Germinal center (tissue), 1 donor: ENCODE results near the gene CLMP.
"Not testable (repeated sequence)": the region's sequence is repeated elsewhere in the genome, so short reads cannot be mapped to it uniquely, and the experiment has no call there.

Experiments used
- DNase-seq: peaks from one replicate; pipeline ENCODE4 v3.0.0; 2012; ENCODE audit warnings: mixed read lengths, low spot score

CLMP gene

DNA sequence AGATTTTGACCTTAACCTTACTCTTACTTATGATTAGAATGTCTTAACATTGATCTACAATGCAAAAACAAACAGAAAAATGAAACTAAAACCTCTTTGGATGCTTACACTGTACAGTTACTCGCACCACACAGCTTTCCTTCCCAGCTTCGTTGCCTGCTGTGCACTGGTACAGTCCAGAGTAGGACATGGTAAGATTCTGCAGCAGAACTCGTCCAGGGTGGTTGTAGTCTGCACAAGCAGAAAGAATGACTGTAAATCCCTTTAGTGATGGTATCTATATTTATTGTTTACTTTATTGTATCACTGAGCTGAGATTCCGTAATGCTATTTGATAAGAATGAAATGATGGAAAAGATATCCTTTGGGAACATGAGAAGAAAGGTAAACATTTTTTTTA is 112.1 kb downstream of the CLMP start:
- no peak for DNase-seq

DNA sequence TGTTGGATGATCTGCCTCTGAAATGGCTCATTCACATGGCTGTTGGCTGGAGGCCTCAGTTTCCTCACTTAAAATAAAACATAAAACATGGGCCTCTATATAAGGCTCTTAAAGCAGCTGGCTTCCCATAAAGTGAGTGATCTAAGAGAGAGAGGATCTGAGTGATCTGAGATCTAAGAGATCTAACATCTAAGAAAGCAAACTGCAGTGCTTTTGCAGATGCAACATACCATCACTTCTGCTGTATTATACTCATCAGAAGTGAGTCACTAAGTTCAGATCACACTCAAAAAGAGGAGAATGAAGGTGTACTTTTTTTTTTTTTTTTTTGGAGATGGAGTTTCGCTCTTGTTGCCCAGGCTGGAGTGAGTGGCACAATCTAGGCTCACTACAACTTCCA is 115.0 kb downstream of the CLMP start:
- no peak for DNase-seq

DNA sequence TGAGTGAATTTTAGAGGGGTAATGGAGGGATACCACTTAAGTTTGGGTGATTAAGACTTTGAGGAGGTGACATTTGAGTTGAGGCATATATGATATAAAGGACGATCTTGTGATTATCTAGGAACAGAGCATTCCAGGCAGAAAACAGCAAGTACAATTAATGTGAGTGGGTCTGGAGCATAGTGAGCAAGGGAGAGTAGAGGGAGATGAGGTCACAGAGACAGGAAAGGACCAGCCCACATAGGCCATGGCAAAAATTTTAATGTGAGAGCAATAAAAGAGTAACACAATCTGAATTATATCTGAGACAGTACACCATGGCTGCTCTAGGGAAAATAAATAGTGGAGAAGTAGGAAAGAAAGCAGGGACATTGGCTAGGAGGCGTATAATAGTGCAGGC is 118.6 kb downstream of the CLMP start:
- no peak for DNase-seq

DNA sequence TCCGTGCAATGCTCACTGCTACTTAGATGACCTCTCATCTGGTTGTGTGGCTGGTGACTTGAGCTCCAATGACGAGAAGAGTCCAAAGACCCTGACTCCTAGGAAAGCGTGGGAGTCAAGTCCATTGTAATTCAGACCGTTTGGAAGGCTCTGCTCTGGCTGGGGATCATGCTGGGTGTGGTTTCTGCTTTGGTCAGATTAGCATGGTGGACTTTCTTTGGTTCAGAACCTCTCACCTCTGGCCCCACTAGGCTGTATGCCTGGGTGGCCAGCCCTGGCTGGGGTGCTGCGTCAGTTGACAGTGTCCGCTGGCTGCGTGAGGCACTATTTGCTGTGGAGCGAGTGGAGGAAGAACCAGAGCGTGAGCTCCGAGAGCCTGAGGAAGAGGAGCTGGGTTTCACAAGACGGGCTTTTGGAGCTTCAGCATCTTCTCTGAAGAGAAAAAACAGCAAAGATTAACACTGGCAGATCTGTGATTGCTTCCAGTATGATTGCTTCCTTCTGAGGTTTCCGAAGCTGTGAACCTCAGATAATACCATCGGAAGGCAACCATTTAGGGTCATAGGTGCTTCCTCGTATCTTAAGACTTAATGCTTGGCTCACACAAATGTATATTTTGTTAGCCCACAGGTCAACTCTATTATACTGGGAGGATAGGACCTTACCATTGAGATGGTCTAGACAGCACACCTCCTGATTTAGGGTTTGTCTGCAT is 121.5 kb downstream of the CLMP start:
- DNase-seq, result no peak

DNA sequence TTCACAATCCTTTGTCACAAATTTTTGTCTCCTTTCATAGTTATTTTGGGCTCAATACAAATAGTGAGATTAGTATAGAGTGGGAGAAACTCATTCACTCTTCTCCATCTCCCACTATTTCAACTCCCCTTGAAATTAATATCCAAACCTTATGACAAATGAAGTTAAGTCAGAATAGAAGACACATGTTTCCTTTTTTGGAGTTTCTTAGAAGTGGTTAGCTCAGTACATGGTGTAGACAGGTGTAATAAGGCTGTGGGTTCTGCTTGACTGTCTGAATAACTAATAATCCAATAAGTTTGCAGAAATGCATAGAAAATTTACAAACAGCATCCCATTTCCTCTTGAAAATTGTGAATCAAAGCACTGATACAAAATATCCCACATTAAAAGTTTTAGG is 122.3 kb downstream of the CLMP start:
- no peak for DNase-seq

DNA sequence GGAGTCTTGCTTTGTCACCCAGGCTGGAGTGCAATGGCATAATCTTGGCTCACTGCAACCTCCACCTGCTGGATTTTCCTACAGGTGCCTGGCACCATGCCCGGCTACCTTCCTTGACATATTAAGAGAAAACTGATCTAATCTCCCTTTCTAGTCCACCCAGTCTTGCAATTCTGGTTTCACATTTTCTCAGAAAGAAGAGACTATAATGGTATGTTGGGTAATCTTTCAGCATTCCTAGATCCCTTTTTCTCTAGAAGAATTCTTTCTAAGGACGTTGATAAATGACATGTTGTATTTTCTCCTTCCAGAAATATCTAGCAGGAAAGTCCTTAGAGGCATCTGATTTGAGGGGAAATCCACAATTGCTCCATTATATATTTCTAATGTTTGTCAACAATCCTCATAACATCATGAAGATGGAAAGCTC is 122.7 kb downstream of the CLMP start:
- no peak for DNase-seq

DNA sequence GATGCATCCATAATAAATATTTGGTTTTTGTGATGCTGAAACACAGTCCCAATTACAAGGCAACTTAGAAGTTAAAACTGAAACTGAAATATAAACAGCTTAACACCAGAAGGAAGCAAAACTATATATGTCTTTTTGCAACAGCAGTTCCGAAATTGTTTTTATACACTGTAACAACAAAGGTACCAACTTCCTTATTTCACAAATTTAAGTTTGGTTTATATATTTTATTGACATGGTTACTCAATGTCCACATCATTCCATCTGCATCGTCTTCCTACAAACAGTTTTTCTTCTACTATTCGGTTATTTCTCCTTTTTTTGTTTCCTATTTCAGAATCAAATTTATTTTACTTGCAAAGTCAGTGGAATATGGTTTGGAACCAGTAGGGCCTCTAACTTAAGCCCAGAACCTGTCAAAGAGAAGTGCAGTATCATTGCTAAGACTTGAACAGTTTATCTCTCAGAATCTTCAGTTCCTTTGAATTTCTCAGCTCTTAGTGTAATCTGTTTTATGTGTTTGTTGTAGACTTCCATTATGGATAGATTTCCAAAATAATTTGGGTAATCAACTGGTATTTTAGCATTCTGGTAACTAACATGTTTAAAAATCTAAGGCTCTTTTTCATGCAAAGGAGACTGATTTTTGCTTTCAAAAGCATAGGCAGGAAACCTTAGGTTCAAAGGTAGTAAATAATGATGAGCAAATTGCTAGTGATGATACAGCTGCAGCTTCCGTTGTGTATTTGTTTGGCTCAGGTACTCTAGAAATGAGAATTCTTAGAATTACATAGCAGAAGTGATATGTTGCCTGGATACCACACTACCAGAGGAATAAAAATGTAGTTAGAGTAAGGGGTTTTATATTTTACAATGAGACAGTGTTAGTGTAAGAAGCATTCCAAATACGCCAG is 124.9 kb downstream of the CLMP start:
- DNase-seq, result peak; percentile 36

DNA sequence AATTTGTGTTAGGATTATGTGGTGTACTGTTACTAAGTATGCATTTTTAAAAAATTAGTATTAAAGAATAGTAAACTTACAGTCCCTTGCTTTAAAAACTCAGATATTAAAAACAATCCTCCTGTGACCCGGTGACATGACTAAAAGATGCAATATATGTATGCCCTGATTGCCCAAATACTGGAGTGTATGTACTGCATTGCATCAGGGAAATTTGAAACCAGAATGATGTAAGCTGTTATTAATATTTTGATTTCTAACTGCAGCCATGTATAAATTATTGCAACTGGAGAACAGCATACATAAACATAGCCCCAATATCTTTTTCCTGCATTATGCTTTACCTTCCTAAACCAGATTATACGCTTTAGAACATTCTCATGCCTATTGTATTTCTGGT is 129.4 kb downstream of the CLMP start:
- no peak for DNase-seq

DNA sequence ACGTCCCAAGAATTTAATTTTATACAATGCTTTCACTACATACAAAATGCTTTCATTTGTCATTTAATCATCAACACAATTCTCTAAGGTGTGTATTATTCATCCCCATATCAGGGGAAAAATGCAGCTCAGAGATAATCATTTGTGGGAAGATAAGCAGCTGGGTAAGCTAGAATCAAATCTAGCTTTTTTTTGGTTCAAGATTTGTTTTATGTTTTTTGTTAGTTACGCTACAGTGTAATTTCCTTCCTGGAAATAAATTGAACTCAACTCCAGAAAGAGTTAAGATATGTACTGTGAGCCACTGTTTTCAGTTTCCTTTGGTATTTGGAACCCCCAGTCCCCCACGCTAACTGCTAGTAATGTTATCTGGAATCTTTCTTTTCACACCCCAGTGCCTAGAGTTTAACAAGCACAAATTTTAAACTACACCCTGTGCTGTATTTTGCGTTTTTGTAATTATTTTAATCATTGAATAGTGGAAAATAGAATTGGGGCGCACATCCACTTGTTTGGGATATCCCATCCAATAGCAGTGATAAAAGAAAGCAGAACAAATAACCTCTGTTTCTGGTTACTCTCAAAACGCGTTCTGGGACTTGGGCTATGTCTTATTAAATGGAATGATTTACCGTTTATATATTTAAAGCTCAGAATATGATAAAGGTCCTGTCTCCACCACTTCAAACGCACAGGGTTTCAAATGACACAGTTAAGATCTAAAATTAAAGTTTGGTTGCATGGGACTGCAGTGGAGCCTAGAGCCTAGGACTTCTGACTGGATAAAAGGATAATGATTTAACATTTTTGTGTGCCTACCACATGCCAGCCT is 131.0 kb downstream of the CLMP start:
- DNase-seq, result no peak

DNA sequence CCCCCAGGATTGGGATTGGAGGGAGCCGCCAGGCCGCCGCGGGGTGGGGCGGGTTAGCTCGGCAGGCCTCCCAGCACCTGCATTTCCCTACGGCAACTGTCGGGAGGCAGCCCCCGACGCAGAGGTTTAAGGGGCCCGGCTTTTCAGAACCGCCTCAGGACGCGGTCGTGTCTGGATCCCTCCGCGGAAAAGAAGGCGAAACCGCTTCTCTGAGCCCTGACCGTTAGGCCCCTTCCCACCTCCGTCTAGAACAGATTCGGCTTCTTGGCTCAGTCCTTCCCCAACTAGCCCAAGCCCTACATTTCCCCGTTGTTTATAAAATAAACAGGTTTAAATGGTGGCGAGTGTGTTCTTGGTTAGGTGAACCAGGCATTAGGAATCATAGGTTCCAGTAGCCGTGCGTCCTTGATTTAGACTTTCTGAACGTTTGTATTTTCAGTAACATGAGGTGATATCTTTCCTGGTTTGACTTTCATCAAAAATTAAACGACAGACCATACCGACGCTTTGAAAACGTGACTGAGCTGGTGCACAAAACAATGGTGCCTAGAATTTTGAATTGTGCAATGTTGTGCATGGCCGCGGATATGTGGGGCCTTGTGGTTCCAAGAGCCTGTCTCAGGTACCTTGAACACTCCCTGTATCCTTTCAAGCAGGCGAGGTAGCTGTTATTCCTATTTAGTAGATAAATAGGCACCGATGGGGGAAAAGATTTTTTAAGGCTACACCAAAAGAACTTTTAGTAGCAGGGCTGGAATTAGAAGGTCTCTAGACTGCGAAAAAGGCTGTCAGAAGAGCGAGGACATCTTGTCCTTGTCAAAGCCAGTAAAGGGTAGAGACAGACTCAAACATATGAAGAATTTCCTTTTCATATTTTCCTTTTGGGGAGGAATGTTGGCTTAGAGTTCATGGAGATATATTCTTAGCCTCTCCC is 131.9 kb downstream of the CLMP start:
- no peak for DNase-seq

DNA sequence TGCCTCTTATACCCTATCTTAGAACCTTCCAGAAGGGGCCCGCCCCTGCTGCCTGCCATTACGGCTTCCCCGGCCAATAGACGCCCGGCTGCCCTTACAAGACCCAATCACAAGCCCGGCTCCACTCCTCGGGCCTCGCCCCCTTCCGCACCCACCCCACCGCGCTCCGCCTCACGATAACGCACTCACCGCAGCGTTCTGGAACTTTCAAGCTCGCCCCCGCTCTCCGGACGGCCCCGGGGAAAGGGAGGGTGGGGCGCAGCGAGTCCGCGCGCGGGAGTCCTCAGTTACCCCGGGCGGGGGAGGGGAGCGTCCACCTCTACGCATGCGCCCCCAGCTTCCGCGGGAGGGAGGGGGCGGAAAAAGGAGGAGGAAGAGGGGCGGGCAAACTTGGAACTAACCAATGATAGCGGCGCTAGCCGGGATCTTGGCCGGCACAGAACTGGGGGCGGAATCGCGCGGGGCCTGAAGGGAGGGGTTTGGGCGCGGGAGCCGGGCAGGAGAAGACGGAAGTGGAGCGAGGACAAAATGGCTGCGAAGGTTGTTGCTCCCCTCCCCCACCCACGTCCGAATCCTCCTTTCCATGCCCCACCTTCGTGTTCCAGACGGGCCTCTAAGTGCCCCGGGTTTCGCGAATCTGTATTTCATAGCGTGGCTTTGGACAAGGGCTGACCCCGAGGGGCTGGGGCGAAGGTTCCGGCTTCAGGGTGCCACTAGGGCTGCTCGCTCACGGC is 132.7 kb downstream of the CLMP start:
- DNase-seq, result peak; percentile 94

DNA sequence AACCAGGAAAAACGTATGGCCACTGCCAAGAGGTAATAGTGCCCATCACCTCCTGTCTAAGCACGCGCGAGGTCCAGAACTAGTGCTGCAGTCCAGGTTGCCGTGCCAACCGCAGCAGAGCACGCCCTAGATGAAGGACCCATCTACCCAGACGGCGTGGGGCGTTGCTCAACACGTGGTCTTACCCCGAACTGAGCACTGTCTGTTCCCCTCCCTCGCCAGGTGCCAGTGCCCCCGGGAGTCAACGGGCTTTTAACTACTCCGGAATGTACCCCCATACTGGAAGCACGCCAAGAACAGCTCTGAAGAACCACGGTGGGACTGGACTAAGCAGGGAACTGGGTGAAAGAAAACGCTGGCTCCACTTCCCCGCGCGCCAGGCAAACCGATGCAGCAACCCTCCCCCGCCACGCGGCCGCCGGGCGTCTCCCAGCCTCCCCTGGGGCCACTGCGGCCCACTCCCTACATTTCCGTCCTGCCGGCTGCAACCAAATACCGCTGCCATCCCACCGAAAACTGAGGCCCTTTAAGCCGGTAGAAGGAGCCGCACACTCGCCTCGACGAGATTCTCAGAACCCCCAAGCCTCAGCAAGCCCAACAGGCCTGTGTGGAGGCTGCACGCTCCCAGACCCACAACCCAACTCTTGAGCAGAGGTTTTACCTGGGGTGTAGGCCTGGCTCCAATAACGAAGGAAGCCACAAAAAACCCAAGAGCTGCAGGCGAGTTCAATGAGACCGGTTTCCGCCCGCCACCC is 133.5 kb downstream of the CLMP start, which contains the start of gene HSPA8:
Gene HSPA8 (minus strand): TSS at position 734 of the 755 bp plus-strand sequence. CDS start 812 bp downstream, outside the sequence.
- peak; percentile 20 for DNase-seq

DNA sequence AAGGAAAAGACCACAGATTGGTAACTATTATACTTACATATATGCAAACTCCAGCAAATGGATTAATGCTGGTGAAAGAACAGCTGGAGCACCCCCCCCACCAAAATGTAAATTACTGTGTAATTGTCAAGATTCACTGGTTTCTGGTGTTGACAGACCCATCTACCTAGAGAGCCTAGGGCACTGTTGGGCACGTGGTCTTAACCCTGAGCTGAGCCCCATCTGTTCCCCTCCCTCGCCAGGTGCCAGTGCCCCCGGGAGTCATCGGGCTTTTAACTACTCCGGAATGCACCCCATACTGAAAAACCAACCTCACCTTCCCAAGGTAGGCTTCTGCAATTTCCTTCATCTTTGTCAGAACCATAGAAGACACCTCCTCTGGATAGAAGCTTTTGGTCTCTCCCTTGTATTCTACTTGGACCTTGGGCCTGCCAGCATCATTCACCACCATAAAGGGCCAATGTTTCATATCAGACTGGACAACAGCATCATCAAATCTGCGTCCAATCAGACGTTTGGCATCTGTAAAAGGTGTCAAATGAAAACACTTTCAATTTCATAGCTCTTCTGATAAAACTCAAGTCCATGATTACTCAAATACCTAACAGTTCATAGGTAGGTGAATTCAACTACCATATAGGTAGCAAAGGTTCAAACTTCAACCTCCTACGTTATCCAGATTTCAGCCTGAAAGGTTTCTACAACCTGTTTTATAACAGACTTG is 134.6 kb downstream of the CLMP start:
- no peak for DNase-seq

DNA sequence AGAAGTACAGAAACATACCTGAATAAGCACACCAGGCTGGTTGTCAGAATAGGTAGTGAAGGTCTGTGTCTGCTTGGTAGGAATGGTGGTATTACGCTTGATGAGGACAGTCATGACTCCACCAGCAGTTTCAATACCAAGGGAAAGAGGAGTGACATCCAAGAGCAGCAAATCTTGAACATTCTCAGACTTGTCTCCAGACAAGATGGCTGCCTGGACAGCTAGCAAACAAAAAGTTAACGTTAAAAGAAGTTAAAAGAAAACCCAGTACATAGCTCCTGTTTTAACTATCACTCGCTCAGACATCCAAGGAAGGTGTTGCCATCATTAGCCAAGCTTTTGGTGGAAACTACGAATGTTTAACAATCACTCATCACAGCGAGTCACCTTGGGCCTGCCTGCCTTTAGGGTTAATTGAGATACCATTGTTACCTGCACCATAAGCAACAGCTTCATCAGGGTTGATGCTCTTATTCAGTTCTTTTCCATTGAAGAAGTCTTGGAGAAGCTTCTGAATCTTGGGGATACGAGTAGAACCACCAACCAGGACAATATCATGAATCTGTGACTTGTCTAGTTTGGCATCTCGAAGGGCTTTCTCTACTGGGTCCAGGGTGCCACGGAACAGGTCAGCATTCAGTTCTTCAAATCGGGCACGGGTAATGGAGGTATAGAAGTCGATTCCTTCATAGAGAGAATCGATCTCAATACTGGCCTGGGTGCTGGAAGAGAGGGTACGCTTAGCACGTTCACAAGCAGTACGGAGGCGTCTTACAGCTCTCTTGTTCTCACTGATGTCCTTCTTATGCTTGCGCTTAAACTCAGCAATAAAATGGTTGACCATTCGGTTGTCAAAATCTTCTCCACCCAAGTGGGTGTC is 135.8 kb downstream of the CLMP start:
- DNase-seq, result not testable (repeated sequence)

DNA sequence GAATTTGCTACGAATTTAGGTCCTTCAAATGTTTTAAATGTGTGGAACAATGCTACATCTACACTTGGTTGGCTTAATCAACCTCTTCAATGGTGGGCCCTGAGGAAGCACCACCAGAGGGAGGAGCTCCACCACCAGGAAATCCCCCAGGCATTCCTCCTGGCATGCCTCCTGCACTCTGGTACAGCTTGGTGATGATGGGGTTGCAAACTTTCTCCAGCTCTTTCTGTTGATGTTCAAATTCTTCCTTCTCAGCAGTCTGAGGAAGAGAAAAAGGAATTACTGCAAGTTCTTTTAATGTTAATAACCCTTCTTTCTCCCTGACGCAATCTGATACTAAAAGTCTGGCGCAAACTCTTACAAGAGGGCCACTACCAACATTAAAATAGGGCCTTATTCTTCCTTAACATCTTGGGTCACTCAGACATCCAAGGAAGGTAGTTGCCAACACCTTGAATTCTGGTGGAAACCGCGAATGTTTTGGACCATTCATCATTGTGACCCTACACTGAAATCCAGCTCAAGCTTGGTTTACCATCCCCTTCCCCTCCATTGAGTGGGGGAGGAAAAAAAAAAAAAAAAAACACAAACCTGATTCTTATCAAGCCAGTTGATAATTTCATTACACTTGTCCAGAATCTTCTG is 137.3 kb downstream of the CLMP start:
- DNase-seq, result no peak

DNA sequence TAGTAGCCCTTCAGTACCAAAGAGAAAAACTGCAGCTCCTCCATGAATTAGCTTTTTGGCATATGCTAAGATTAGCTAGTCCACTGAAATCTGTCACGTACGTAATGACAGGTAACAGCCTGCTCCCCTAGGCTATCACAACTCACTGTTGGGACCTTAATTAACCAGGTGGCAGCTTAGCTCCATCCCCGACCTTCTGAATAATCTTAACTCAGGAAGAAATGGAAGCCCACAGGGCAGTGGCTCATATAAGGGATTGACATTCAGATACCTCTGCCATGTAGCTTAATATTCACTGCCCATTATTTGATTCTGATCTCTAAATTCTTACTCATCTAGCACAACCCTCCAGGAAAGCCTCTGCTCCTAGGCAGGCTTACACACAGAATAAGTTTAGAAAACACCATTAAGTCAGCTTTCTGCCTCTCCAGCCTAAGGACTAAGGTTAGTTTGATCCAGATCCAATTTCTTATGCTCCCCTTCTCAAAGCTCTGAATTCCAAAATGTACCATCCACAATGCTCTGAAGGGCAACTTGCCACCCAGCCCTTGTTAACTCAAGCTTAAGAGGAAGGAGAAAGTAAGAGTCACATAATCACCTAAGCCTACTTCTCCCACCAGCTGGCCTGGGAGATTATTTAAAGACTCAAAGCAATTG is 138.1 kb downstream of the CLMP start:
- no peak for DNase-seq
